Calu3 (cell line): Measurements from ENCODE around the gene MINAR1. TPM values are rescaled to one million over a fixed set of nuclear protein-coding genes. Genes with fewer than 3 reads are reported as not detected.
A peak's percentile ranks its signal among the peaks of the same experiment; 100 is the strongest.
"Not testable (repeated sequence)": the region's sequence is repeated elsewhere in the genome, so short reads cannot be mapped to it uniquely, and the experiment has no call there.

Source experiments
- BruUV-seq: library from RNA; stranded (reverse); fragments of 400-500 nt; replicated peaks from 2 replicates; lab custom pipeline; 2021; lab: Mats Ljungman, UMichigan
- CTCF ChIA-PET: fragments of 300-600 bp; sonication (Branson Sonifier 250); formaldehyde crosslinking; loops from one replicate; lab custom pipeline; 2022; ENCODE audit warnings: antibody characterized with exemption; lab: Charles Lee
- DNase-seq: peaks from one replicate; pipeline ENCODE4 v3.0.0; 2022
- H3K27ac Mint-ChIP-seq: one replicate; pipeline ENCODE4 v1.8.0; 2022; ENCODE audit warnings: mixed read lengths; ENCODE audit not compliant: unreplicated experiment
- H3K27me3 Mint-ChIP-seq: one replicate; pipeline ENCODE4 v1.8.0; 2022; ENCODE audit warnings: mixed read lengths; ENCODE audit not compliant: unreplicated experiment
- H3K36me3 Mint-ChIP-seq: one replicate; pipeline ENCODE4 v1.8.0; 2022; ENCODE audit warnings: mild to moderate bottlenecking, moderate library complexity, mixed read lengths; ENCODE audit not compliant: insufficient read depth, unreplicated experiment
- H3K4me1 Mint-ChIP-seq: one replicate; pipeline ENCODE4 v1.8.0; 2022; ENCODE audit warnings: mild to moderate bottlenecking, low read depth, mixed read lengths; ENCODE audit not compliant: unreplicated experiment
- H3K4me3 Mint-ChIP-seq: one replicate; pipeline ENCODE4 v1.8.0; 2022; ENCODE audit warnings: mild to moderate bottlenecking, low read depth, moderate library complexity, mixed read lengths; ENCODE audit not compliant: unreplicated experiment
- H3K9me3 Mint-ChIP-seq: one replicate; pipeline ENCODE4 v1.8.0; 2022; ENCODE audit warnings: low read depth, mixed read lengths; ENCODE audit not compliant: unreplicated experiment
- CTCF ChIP-seq: fragments of 200-600 bp; IDR thresholded peaks from one replicate; pipeline ENCODE4 v1.8.0; 2022; ENCODE audit warnings: antibody characterized with exemption; ENCODE audit not compliant: unreplicated experiment
- intact Hi-C: fragments of 100-400 bp; cut with micrococcal nuclease; formaldehyde crosslinking; loops from one replicate; pipeline ENCODE4 v1.10.0; 2022; ENCODE audit not compliant: unreplicated experiment
- total RNA-seq: library from RNA; stranded (reverse); gene quantifications from 2 replicates; pipeline ENCODE4 v1.2.3, GENCODE V29; 2022

Gene MINAR1
- total RNA-seq, 1 experiment from 2014 or later = 2.4 TPM

GRCh38 chr15:79425591-79426295 is 6.4 kb upstream of the MINAR1 start:
- CTCF ChIA-PET = no interaction called here
- no TSS peak for BruUV-seq

DNA sequence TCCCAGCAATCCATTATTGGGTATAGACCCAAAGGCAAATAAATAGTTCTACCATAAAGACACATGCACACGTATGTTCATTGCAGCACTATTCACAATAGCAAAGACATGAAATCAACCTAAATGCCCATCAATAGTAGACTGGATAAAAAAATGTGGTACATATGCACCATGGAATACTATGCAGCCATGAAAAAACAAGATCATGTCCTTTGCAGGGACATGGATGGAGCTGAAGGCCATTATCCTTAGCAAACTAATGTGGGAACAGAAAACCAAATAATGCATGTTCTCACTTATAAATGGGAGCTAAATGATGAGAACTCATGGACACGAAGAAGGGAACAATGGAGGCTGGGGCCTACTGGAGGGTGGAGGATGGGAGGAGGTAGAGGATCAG is 5.2 kb upstream of the MINAR1 start:
- H3K9me3 Mint-ChIP-seq, DNase-seq, H3K4me1 Mint-ChIP-seq, CTCF ChIA-PET, H3K27ac Mint-ChIP-seq, H3K36me3 Mint-ChIP-seq, BruUV-seq, intact Hi-C loops, H3K4me3 Mint-ChIP-seq: not testable (repeated sequence)
- H3K27me3 Mint-ChIP-seq = peaks cover 51% of the 10 kb centered on the region

More at GRCh38 chr15:79425591-79426295, 6.4 kb upstream of the MINAR1 start:
- Mint-ChIP-seq H3K27me3 (peaks cover 40% of the 10 kb centered on the region), H3K36me3 (no peaks in the 10 kb centered on the region), H3K27ac (no peak overlapping the region), H3K4me3 (no peak overlapping the region), H3K4me1 (no peaks in the 10 kb centered on the region), H3K9me3 (no peaks in the 10 kb centered on the region)
- intact Hi-C loops = no loop called here
- no peak for TF ChIP-seq CTCF
- DNase-seq = no peak

GRCh38 chr15:79427781-79428598 is 4.1 kb upstream of the MINAR1 start:
- DNase-seq = no peak
- Mint-ChIP-seq H3K4me3 (no peak overlapping the region), H3K9me3 (no peaks in the 10 kb centered on the region), H3K27me3 (peaks cover 57% of the 10 kb centered on the region), H3K27ac (no peak overlapping the region), H3K4me1 (no peaks in the 10 kb centered on the region), H3K36me3 (peaks cover 7% of the 10 kb centered on the region)
- no TSS peak for BruUV-seq
- intact Hi-C loops = no loop called here
- CTCF ChIA-PET = interaction anchor here (0.6 to 0.8 kb wide), 2 partner anchors 43 to 45 kb away, joined by 5 to 13 read pairs; no protein-coding TSS in a partner anchor
- TF ChIP-seq CTCF = no peak

GRCh38 chr15:79430901-79431635 is 1.1 kb upstream of the MINAR1 start:
- Mint-ChIP-seq H3K9me3 (no peaks in the 10 kb centered on the region), H3K27ac (no peak overlapping the region), H3K27me3 (peaks cover 88% of the 10 kb centered on the region), H3K36me3 (peaks cover 7% of the 10 kb centered on the region), H3K4me3 (peak overlapping the region; percentile 52), H3K4me1 (no peaks in the 10 kb centered on the region)
- intact Hi-C loops = no loop called here
- DNase-seq = no peak
- no peak for TF ChIP-seq CTCF
- CTCF ChIA-PET = interaction anchor here (0.6 to 1.0 kb wide), 4 partner anchors 155 to 821 kb away, joined by 3 to 4 read pairs (median 4); partner anchors contain the start of gene CTXND1
- BruUV-seq = no TSS peak
